Measurements from ENCODE around the gene SRA1. TPM values are rescaled to one million over a fixed set of nuclear protein-coding genes. Genes with fewer than 3 reads are reported as not detected.

The SRA1 gene
- total and polyA plus RNA-seq, 9 of the 15 experiments (the other 6 are each of a cell fraction or from before 2014, with no cell fraction given): 24.1 to 47.4 (median 41.3) TPM

DNA sequence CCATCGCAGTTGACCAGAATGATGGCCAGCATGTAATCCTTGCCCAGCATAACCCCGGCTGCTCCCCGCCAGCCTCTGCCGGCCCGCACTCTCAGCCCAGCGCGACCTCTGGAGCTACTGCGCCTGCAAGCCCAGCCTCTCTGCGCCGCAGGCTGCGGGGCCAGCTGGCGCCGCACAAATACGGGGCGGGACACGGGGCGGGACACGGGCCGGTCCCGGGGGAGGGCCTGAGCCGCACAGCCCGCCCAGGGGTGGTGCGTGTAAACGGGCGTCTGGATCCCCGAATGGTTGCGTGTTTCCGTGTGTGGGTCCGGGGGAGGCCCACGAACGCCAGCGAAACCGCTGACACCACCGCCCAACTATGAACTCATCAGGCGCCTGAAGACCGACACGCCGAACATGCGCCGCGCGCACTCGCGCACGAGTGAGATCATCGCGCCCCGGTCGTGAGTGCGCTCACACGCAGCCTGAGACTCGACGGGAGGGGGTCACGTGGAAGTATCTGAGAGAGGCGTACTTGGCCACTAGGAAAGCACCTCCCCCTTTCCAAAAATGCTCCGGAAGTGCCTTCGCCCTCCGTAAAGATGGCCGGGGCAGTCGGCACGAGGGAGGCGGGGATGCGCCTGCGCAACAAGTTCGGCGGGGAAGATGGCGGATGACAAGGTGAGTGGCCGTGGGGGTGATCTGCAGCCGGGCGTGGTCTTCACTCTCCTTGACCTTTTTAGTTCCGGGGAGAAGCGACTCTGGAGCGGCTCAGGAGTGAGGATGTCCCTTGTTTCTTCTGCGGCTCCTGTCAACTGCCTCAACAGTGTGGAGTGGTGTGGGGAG is 7.1 kb upstream of the SRA1 start, which contains the start of the genes APBB3 and SLC35A4 (continued):
- TF ChIP-seq, protein P1, sequence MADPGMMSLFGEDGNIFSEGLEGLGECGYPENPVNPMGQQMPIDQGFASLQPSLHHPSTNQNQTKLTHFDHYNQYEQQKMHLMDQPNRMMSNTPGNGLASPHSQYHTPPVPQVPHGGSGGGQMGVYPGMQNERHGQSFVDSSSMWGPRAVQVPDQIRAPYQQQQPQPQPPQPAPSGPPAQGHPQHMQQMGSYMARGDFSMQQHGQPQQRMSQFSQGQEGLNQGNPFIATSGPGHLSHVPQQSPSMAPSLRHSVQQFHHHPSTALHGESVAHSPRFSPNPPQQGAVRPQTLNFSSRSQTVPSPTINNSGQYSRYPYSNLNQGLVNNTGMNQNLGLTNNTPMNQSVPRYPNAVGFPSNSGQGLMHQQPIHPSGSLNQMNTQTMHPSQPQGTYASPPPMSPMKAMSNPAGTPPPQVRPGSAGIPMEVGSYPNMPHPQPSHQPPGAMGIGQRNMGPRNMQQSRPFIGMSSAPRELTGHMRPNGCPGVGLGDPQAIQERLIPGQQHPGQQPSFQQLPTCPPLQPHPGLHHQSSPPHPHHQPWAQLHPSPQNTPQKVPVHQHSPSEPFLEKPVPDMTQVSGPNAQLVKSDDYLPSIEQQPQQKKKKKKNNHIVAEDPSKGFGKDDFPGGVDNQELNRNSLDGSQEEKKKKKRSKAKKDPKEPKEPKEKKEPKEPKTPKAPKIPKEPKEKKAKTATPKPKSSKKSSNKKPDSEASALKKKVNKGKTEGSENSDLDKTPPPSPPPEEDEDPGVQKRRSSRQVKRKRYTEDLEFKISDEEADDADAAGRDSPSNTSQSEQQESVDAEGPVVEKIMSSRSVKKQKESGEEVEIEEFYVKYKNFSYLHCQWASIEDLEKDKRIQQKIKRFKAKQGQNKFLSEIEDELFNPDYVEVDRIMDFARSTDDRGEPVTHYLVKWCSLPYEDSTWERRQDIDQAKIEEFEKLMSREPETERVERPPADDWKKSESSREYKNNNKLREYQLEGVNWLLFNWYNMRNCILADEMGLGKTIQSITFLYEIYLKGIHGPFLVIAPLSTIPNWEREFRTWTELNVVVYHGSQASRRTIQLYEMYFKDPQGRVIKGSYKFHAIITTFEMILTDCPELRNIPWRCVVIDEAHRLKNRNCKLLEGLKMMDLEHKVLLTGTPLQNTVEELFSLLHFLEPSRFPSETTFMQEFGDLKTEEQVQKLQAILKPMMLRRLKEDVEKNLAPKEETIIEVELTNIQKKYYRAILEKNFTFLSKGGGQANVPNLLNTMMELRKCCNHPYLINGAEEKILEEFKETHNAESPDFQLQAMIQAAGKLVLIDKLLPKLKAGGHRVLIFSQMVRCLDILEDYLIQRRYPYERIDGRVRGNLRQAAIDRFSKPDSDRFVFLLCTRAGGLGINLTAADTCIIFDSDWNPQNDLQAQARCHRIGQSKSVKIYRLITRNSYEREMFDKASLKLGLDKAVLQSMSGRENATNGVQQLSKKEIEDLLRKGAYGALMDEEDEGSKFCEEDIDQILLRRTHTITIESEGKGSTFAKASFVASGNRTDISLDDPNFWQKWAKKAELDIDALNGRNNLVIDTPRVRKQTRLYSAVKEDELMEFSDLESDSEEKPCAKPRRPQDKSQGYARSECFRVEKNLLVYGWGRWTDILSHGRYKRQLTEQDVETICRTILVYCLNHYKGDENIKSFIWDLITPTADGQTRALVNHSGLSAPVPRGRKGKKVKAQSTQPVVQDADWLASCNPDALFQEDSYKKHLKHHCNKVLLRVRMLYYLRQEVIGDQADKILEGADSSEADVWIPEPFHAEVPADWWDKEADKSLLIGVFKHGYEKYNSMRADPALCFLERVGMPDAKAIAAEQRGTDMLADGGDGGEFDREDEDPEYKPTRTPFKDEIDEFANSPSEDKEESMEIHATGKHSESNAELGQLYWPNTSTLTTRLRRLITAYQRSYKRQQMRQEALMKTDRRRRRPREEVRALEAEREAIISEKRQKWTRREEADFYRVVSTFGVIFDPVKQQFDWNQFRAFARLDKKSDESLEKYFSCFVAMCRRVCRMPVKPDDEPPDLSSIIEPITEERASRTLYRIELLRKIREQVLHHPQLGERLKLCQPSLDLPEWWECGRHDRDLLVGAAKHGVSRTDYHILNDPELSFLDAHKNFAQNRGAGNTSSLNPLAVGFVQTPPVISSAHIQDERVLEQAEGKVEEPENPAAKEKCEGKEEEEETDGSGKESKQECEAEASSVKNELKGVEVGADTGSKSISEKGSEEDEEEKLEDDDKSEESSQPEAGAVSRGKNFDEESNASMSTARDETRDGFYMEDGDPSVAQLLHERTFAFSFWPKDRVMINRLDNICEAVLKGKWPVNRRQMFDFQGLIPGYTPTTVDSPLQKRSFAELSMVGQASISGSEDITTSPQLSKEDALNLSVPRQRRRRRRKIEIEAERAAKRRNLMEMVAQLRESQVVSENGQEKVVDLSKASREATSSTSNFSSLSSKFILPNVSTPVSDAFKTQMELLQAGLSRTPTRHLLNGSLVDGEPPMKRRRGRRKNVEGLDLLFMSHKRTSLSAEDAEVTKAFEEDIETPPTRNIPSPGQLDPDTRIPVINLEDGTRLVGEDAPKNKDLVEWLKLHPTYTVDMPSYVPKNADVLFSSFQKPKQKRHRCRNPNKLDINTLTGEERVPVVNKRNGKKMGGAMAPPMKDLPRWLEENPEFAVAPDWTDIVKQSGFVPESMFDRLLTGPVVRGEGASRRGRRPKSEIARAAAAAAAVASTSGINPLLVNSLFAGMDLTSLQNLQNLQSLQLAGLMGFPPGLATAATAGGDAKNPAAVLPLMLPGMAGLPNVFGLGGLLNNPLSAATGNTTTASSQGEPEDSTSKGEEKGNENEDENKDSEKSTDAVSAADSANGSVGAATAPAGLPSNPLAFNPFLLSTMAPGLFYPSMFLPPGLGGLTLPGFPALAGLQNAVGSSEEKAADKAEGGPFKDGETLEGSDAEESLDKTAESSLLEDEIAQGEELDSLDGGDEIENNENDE (IDR thresholded peaks at IDR 0.05; ENCODE audit: low read depth, low read length): no peak
- TF ChIP-seq DDX20 (tag; IDR thresholded peaks at IDR 0.05; ENCODE audit: low read depth) (no peak), ZNF408 (CRISPR knock-in tag; IDR thresholded peaks at IDR 0.05; ENCODE audit: low read depth) (no peak), HNRNPK (IDR thresholded peaks at IDR 0.05; ENCODE audit: low read depth, low read length, poor library complexity, severe bottlenecking) (peak; percentile 30), HMGN3 (IDR thresholded peaks at IDR 0.05; ENCODE audit: borderline replicate concordance, extremely low read depth, insufficient read length, low read depth, low read length) (peak; percentile 48), LEF1 (IDR thresholded peaks at IDR 0.05) (peak; percentile 75), L3MBTL2 (IDR thresholded peaks at IDR 0.05) (peak; percentile 100)
- TF ChIP-seq, protein P2, sequence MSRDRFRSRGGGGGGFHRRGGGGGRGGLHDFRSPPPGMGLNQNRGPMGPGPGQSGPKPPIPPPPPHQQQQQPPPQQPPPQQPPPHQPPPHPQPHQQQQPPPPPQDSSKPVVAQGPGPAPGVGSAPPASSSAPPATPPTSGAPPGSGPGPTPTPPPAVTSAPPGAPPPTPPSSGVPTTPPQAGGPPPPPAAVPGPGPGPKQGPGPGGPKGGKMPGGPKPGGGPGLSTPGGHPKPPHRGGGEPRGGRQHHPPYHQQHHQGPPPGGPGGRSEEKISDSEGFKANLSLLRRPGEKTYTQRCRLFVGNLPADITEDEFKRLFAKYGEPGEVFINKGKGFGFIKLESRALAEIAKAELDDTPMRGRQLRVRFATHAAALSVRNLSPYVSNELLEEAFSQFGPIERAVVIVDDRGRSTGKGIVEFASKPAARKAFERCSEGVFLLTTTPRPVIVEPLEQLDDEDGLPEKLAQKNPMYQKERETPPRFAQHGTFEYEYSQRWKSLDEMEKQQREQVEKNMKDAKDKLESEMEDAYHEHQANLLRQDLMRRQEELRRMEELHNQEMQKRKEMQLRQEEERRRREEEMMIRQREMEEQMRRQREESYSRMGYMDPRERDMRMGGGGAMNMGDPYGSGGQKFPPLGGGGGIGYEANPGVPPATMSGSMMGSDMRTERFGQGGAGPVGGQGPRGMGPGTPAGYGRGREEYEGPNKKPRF (IDR thresholded peaks at IDR 0.05; ENCODE audit: low read depth, low read length): no peak
- TF ChIP-seq, protein P3, sequence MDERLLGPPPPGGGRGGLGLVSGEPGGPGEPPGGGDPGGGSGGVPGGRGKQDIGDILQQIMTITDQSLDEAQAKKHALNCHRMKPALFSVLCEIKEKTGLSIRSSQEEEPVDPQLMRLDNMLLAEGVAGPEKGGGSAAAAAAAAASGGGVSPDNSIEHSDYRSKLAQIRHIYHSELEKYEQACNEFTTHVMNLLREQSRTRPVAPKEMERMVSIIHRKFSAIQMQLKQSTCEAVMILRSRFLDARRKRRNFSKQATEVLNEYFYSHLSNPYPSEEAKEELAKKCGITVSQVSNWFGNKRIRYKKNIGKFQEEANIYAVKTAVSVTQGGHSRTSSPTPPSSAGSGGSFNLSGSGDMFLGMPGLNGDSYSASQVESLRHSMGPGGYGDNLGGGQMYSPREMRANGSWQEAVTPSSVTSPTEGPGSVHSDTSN (CRISPR knock-in tag; IDR thresholded peaks at IDR 0.05; ENCODE audit: low read depth): no peak
- TF ChIP-seq, protein P3 (tag; conservative IDR thresholded peaks at IDR 0.05; ENCODE audit: low read depth): no peak
